ENCODE data around the gene GRIPAP1. TPM values are rescaled to one million over a fixed set of nuclear protein-coding genes. Genes with fewer than 3 reads are reported as not detected.
A peak's percentile ranks its signal among the peaks of the same experiment; 100 is the strongest.
"Not testable (repeated sequence)": the region's sequence is repeated elsewhere in the genome, so short reads cannot be mapped to it uniquely, and the experiment has no call there.

Gene GRIPAP1
- total RNA-seq, 1 donor from 2014 or later = 29.9 TPM

DNA sequence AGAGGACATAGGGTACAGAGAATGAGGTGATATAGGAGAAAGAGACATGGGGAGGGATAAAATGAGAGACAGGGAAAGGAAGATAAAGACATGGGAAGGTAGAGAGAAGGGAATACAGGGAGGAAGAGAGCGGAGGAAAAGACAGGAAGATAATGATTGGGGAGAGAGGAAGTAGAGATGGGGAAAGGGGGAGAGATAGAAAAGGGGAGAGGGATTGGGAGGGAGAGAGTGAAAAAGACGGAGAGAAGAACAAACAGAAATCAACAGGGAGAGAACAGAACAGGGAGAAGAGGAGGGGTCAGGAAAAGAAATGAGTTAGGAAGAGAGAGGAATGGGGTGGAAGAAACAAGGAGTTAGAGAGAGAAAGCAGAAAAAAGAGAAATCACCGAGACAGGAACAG lies 4.6 kb downstream of the GRIPAP1 start:
- DNase-seq = no peak

DNA sequence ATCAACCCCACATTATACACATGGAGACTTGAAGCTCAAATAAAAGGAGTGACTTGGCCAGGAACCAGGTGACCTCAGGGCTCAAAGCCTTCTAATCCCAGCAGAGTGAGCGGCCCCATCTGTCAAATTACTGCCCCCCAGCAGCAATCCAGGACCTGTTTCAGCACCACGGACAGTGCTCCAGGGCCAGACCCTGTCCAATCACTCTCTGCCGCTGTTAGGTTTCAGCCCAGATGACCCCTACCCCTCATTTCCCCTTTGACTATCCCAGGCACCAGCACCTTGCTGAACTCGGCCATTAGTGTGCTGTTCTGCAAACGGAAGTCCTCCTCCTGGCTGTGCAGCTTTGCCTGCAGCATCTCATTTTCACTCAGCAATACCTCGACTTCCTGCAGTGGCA lies 5.1 kb downstream of the GRIPAP1 start:
- DNase-seq = no peak

GRCh38 chrX:48992341-48992740 lies 9.7 kb downstream of the GRIPAP1 start:
- no peak for DNase-seq

GRCh38 chrX:48989483-48989882 lies 12.6 kb downstream of the GRIPAP1 start:
- DNase-seq = no peak

DNA sequence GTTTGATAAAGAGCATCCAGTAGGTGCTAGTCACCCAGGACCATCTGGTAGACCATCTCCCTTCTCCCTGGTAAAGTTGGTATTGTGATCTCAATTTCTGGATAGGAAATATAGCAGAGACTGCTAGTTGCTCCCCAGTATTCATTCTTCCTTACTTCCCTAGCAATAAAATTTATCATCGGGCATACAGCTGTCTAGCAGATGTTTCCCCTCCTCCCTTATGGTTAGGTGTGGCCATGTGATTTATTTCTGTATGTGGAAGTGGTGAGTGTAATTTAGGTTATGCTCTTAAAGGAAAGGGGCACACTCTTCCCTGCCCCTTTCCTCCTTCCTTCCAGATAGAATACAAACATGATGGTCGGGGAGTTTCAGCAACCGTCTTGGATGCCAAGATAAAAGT lies 18.2 kb downstream of the GRIPAP1 start:
- no peak for DNase-seq

DNA sequence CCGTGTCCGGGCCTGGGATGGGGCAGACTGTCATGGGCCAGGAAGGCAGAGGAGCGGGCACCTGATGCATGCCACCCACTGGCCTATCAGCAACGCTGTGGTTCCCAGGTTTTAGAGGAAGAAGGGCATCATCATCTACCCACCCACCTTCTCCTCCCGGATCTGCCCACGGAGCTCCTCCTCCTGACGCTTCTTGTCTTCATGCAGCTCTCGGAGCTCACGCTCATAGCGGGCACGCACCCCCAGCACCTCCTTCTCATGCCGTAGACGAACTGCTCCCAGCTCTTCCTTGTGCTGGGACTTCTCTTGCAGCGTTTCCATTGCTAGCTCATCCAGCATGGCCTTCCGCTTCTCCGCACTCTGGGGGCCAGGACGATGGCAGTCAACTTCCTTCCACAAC lies 19.0 kb downstream of the GRIPAP1 start:
- no peak for DNase-seq

- no peak for DNase-seq
Measured at GRCh38 chrX:48981178-48981577, 20.9 kb downstream of the GRIPAP1 start.

DNA sequence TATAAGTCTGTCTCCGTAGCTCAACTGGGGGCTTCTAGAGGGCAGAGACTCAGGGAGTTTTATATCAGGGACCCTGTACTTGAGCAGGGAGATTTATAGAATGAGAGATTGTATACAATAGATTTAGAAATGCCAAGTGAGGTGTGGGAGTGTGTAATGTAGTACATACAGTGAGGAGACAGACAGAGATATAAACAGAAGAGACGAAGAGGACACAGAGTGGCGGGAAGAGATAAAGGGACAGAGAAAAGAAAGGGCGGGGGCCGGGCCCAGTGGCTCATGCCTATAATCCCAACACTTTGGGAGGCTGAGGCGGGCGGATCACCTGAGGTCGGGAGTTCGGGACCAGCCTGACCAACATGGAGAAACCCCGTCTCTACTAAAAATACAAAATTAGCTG lies 21.7 kb downstream of the GRIPAP1 start:
- DNase-seq = not testable (repeated sequence)

- no peak for DNase-seq
Measured at GRCh38 chrX:48978226-48978625, 23.8 kb downstream of the GRIPAP1 start.

DNA sequence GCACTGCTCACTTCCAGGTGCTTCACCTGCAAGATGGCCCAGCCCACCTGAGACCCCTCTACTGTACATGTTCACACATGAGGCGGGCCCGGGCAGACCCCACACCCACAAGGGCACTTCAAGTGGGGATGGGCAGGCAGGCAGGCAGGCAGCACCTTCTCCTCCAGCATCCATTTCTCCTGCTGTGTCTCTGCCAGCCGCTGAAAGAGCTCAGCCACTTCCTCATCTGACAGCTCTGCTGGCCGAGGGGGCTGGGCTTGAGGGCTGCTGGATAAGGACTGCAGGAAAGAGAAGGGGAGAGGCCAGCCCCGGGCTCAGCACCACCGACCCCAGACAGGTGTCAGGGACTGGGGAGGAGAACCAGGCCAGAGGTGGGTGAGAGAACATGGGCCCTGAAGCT lies 26.0 kb downstream of the GRIPAP1 start:
- DNase-seq = no peak

GRCh38 chrX:48975541-48975940 lies 26.5 kb downstream of the GRIPAP1 start:
- DNase-seq = no peak

DNA sequence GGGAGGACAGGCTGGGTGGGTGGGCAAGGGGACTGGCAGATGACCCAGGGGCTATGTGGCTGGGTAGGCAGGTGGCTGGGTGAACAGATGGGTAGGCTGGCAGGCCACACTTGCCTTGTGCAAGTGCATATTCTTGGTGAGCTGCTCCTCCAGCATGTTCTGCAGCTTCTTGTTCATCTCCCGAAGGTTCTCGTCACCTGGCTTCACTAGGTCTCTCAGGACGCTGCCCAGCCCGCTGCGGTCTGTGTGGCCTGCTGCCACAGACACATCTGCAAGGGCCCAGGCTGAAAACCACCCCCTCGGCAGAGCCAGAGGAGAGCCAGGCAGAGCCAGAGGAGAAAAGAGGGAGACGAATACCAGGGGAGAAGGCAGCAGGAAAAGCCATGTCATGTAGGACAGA lies 27.0 kb downstream of the GRIPAP1 start:
- DNase-seq = no peak

DNA sequence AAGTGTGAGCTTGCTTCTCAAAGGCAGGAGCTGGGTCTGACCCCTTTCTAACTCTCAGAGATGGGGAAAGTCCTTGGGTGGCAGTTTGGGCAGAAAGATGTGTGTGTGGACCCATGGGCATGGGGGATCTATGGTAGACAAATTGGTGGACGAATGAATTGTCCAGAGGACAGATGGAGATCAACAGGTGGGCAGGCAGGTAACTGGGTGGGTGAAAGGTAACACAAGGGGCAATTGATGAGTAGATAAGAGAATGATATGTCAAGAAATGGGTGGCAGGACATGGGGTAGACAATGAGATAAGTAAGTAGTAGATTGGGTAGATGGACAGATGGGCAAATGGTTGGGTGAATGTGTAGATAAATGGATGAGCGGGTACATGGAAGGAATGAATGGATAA lies 27.5 kb downstream of the GRIPAP1 start:
- DNase-seq = no peak

DNA sequence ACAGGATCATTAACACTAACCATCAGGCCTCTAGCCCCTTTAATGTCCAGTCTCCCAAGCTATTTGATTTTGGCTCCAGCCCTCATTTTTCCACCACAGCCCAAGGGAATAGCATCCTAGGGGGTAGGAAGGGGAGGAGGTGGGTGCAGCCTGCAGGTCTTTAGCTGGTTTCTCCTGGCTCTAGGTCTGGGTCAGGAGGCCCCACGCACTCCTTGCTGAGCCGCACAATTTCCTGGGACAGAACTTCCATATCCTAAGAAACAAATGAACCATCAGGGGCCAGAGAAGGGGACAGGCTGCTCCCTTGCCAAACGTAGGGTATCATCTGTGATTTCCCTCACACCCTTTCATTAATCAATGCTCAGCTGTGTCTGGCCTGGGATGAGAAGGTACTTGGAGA lies 28.0 kb downstream of the GRIPAP1 start:
- no peak for DNase-seq

- no peak for DNase-seq
Measured at GRCh38 chrX:48972220-48973164, 29.6 kb downstream of the GRIPAP1 start.

- peak; percentile 7 for DNase-seq
Measured at GRCh38 chrX:48971249-48972219, 30.5 kb downstream of the GRIPAP1 start, which contains the start of gene KCND1. Gene KCND1, minus strand, starts transcription at chrX:48971844. Its CDS starts 1,573 bp downstream, at chrX:48970271.

GRCh38 chrX:48969471-48969870 lies 32.6 kb downstream of the GRIPAP1 start:
- DNase-seq = no peak

DNA sequence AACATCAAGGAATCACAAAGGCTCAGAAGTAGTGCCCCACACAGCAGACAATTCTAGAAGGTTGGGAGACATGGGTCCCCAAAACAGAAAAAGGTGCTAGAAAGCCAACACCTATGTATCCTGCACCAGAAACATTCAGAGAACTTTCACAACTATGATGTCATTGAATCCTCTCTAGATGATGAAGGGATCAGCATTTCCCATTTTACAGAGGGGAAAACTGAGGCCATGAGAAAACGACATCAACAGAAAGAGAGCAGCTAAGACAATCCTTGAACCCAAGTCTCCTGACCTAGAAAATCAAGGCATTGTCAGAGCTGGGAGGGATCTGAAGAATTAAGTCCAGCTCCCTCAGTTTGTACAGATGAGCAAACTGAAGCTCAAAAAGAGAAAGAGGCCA lies 33.7 kb downstream of the GRIPAP1 start:
- no peak for DNase-seq

- no peak for DNase-seq
Measured at GRCh38 chrX:48966796-48967579, 35.1 kb downstream of the GRIPAP1 start.

GRCh38 chrX:48965959-48966358 lies 36.1 kb downstream of the GRIPAP1 start:
- DNase-seq = no peak

DNA sequence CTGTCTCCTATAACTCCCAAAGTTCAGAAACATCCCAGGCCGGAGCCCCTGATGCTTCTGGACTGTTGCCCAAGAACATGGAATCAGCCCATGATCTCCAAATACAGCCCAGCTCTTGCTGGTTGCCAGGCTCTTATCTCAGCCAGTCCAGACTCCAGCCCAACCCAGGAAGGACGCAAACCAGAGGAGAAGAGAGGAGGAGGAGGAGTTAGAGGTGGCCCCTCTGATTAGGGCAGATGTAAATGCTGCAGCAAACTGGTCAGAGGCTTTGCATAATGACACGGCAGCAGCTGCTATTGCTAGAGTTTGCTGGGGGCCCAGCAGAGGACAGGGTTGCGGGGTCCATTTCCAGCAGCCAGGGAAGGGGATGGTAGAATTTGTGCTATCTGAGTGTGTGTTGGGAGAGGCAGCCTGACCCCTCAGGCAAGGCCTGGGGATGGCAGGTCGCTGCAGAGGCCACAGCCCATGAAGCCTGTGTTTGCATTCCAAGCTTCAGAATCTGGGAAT lies 40.4 kb downstream of the GRIPAP1 start:
- DNase-seq = no peak

DNA sequence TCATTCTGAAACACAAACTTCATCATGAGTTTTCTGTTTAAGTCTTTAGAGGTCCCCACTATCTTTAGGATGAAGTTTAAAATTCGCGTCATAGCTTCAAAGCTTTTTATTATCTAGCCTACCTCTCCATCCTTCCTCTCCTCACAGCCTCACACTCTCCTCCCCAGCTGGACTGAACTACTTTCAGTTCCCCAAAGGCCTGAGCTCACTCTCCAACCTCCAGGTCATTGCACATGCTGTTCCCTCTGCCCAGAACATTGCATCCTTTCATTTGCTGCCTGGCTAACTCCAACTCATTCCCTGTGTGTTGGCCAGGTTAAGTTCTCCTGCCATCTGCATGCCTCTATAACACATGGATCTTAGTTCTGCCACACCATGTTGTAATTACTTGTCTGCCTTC lies 41.8 kb downstream of the GRIPAP1 start:
- no peak for DNase-seq

All from occipital lobe (tissue), 2 donors.